Tibial artery (tissue), 4 donors: ENCODE data around the gene SPATA32.

Source experiments
- DNase-seq, 2 donors: peaks; one replicate each; pipeline ENCODE4 v3.0.0-alpha.2; 2019
- H3K27ac ChIP-seq, 2 donors: fragments of 200-600 bp; sonication (generic) in 1 of 2; 1 replicate in 1 of 2; 2 replicates in 1 of 2; pipeline ENCODE4 v1.5.1; 2018 to 2019; ENCODE audit warnings: mild to moderate bottlenecking in 1 of 2
- H3K27me3 ChIP-seq, 2 donors: fragments of 200-600 bp; sonication (generic) in 1 of 2; one replicate each; pipeline versions ENCODE4 v1.5.1 to v1.6.0; 2016 to 2019
- H3K36me3 ChIP-seq, 3 donors: fragments of 200-600 bp; sonication (generic) in 2 of 3; one replicate each; pipeline ENCODE4 v1.5.1; 2016 to 2019; ENCODE audit warnings: mild to moderate bottlenecking in 2 of 3
- H3K4me1 ChIP-seq, 4 donors: fragments of 200-600 bp; sonication (generic) in 2 of 4; 1 replicate in 3 of 4; 2 replicates in 1 of 4; pipeline ENCODE4 v1.5.1; 2016 to 2019
- H3K4me3 ChIP-seq, 2 donors: fragments of 200-600 bp; sonication (generic) in 1 of 2; 1 replicate in 1 of 2; 2 replicates in 1 of 2; pipeline ENCODE4 v1.5.1; 2018 to 2019; ENCODE audit warnings: mild to moderate bottlenecking in 2 of 2
- H3K9me3 ChIP-seq, 3 donors: fragments of 200-600 bp; sonication (generic) in 1 of 3; one replicate each; pipeline ENCODE4 v1.5.1; 2016 to 2019
- intact Hi-C: fragments of 100-400 bp; cut with DNase I; formaldehyde crosslinking; loops from one replicate; pipeline ENCODE4 v1.15.0; 2023; ENCODE audit warnings: low total_unique reads
- TF ChIP-seq, protein P1 (sequence below), 2 experiments: fragments of 200-600 bp in 1 of 2; fragments of 450-650 bp in 1 of 2; IDR thresholded peaks; one replicate each; pipeline ENCODE4 v1.5.1; 2017 to 2019; ENCODE audit warnings: antibody characterized with exemption in 2 of 2, mild to moderate bottlenecking in 1 of 2, moderate library complexity in 1 of 2

The SPATA32 gene

DNA sequence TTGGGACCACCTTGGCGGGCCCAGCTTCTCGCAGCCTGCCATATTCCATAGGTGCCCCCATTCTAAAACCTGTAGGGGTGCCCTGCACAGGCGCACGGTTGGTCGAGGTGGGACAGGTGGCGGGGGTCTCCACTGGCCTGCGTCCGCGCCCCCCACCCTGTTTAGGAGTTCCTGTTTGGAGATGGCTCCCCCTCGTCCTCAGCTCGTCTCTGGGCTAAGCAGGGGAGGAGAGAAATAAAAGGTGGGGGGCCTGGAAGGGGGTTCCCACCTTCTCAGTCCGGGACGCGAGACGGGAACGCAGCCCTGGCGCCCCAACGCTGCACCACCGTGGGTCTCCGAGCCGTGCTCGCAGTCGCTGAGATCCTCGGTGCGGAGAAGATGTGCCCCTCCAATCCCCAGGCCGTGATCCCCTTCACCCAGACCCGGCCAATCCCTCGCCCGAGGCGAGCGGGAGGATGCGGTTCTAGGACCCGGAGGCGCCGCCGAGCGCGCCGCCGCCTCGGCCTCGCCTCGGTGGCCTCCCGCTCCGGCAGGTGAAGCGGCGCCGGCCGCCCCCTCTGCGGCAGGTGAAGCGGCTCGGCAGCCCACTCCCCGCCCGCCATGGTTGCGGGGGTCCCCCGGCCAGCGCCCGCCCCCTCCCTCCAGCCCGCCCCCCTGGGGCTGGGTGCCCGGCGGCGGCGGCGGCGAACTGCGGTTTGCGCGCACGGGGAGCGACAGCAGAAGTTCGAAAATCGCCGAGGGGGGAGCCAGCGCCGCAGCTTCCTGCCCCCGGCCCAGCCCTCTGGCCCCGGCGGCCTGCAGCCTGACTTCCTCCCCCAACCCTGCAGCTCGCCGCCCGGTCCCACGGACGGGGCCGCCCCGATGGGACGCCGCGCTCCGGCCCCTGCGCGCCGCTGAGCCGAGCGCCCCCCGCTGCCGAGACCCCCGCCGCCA, 40.5 kb downstream of the SPATA32 start, which contains the start of gene FMNL1:
Gene FMNL1, plus strand, starts transcription at position 805 of the 933 bp plus-strand sequence. CDS start 240 bp downstream, outside the sequence.
- no peaks in the 10 kb centered on the region for H3K36me3 ChIP-seq
- H3K9me3 ChIP-seq: no peaks in the 10 kb centered on the region
- intact Hi-C loops: loop anchor here (2.0 kb wide), 1 partner anchor 165 kb away; no protein-coding TSS in a partner anchor
- peaks cover 0 to 43% of the 10 kb centered on the region in 2 donors for H3K27me3 ChIP-seq
- TF ChIP-seq, protein P1, sequence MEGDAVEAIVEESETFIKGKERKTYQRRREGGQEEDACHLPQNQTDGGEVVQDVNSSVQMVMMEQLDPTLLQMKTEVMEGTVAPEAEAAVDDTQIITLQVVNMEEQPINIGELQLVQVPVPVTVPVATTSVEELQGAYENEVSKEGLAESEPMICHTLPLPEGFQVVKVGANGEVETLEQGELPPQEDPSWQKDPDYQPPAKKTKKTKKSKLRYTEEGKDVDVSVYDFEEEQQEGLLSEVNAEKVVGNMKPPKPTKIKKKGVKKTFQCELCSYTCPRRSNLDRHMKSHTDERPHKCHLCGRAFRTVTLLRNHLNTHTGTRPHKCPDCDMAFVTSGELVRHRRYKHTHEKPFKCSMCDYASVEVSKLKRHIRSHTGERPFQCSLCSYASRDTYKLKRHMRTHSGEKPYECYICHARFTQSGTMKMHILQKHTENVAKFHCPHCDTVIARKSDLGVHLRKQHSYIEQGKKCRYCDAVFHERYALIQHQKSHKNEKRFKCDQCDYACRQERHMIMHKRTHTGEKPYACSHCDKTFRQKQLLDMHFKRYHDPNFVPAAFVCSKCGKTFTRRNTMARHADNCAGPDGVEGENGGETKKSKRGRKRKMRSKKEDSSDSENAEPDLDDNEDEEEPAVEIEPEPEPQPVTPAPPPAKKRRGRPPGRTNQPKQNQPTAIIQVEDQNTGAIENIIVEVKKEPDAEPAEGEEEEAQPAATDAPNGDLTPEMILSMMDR (IDR thresholded peaks at IDR 0.05): no peak
- peak within 1 kb of the TSS; percentile 36 to 59 for H3K4me3 ChIP-seq
- no peak within 1 kb of the TSS for H3K27ac ChIP-seq
- peak; percentile 42 to 76 for DNase-seq
- peaks cover 0 to 19% (median 15%) of the 10 kb centered on the region in 4 donors for H3K4me1 ChIP-seq

DNA sequence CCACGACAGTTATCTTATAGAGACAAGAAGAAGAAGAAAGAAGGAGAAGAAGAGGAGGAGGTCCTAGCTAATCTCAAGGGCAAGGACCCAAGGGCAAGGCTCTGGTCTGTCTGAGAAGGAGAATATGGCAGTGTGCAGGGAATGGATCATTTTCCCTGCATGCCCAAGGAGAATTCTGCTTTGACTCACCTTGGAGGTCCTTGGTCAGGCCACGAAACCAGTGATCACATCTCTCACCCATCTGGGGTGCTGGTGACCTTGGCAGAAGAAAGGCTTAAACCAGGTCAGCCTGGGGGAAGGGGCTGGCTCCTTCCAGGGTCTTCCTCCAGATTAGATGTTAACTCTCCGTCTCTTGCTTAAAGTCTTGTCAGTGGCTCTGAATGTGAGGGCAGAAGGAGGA, 41.8 kb downstream of the SPATA32 start:
- Histone ChIP-seq H3K4me1 (peaks cover 0 to 19% (median 15%) of the 10 kb centered on the region in 4 donors), H3K27ac (no peak overlapping the region), H3K4me3 (no peak overlapping the region), H3K27me3 (peaks cover 0 to 43% of the 10 kb centered on the region in 2 donors), H3K36me3 (no peaks in the 10 kb centered on the region), H3K9me3 (no peaks in the 10 kb centered on the region)
- DNase-seq: no peak
- TF ChIP-seq, protein P1 (IDR thresholded peaks at IDR 0.05): no peak
- intact Hi-C loops: loop anchor here (2.0 kb wide), 1 partner anchor 167 kb away; no protein-coding TSS in a partner anchor

DNA sequence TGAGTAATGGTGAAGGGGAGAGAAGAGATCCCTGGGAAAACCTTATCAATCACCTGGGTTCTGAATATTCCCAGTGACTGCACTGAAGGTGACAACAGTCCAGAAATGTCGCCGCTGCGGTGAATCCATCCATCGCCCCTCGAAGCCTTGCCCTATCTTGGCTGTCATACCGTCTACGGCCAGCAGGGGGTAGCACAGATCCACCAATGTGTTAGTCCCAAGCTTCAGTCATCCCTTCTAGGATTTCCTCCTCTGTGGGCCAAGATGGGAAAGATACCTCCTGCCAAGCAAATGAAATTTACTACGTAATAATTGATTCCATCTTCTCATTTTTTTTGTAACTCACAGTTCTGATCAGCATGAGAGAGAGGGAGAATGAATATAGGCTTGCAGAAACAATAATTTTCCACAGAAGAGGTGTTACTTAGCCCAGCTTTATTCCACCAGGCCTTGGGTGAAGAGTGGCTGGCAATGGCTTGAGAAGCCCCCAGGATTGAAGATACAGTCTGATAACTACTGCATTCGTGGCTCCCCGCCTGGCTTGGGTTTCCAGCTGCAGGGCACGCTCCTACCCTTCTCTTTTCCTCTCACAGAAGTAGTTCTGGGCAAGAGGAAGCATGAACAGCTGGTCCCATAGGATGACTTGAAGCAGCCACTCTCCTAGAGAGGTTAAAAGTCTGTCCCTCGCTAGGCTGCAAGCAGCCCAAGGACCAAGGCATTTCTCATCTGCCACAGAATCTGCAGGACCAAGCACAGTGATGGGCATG, 42.8 kb downstream of the SPATA32 start:
- H3K4me3 ChIP-seq: no peak overlapping the region
- intact Hi-C loops: no loop called here
- DNase-seq: peak; percentile 89 to 91
- TF ChIP-seq, protein P1 (IDR thresholded peaks at IDR 0.05): peak; percentile 91 to 98
- peaks cover 0 to 19% (median 15%) of the 10 kb centered on the region in 4 donors for H3K4me1 ChIP-seq
- no peaks in the 10 kb centered on the region for H3K9me3 ChIP-seq
- peaks cover 0 to 38% of the 10 kb centered on the region in 2 donors for H3K27me3 ChIP-seq
- no peak overlapping the region for H3K27ac ChIP-seq
- H3K36me3 ChIP-seq: no peaks in the 10 kb centered on the region
